AG09309 (cell line): ENCODE data around the gene LCNL1.
"Not testable (repeated sequence)": the region's sequence is repeated elsewhere in the genome, so short reads cannot be mapped to it uniquely, and the experiment has no call there.

Experiments
- DNase-seq: peaks from one replicate; pipeline ENCODE4 v3.0.0-alpha.2; 2010; ENCODE audit warnings: low read depth
- H3K4me3 ChIP-seq: 2 replicates; pipeline ENCODE4 v1.5.1; 2011; ENCODE audit warnings: mild to moderate bottlenecking, low read depth, low read length, moderate library complexity; ENCODE audit not compliant: control insufficient read depth
- TF ChIP-seq, protein P1 (sequence below): IDR thresholded peaks from 2 replicates; pipeline ENCODE4 v1.5.1; 2011; ENCODE audit warnings: mild to moderate bottlenecking, low read depth, low read length, inconsistent platforms; ENCODE audit not compliant: insufficient read depth, control insufficient read depth; ENCODE audit errors: missing control alignments

Gene LCNL1

DNA sequence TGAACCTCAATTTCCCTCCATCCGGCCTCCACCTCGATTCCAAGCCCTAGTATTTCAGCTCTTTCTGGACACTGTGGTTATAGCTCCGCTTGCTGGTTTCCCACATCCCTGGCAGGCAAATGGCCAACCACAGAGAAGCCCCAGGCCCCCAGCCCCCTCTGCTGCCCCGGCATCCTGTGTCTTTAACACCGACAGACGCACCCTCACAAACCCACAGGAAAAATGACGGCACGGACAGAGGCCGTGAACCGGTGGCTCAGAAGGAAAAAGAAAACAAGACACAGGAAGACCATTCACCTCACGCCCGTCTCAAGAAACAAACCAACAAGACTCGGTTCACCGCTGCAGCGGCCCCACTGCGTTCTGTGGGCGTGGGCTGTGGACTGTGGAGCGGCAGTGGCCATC is 15.0 kb downstream of the LCNL1 start:
- TF ChIP-seq, protein P1, sequence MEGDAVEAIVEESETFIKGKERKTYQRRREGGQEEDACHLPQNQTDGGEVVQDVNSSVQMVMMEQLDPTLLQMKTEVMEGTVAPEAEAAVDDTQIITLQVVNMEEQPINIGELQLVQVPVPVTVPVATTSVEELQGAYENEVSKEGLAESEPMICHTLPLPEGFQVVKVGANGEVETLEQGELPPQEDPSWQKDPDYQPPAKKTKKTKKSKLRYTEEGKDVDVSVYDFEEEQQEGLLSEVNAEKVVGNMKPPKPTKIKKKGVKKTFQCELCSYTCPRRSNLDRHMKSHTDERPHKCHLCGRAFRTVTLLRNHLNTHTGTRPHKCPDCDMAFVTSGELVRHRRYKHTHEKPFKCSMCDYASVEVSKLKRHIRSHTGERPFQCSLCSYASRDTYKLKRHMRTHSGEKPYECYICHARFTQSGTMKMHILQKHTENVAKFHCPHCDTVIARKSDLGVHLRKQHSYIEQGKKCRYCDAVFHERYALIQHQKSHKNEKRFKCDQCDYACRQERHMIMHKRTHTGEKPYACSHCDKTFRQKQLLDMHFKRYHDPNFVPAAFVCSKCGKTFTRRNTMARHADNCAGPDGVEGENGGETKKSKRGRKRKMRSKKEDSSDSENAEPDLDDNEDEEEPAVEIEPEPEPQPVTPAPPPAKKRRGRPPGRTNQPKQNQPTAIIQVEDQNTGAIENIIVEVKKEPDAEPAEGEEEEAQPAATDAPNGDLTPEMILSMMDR, result no peak
- no peak for DNase-seq
- no peak overlapping the region for H3K4me3 ChIP-seq

DNA sequence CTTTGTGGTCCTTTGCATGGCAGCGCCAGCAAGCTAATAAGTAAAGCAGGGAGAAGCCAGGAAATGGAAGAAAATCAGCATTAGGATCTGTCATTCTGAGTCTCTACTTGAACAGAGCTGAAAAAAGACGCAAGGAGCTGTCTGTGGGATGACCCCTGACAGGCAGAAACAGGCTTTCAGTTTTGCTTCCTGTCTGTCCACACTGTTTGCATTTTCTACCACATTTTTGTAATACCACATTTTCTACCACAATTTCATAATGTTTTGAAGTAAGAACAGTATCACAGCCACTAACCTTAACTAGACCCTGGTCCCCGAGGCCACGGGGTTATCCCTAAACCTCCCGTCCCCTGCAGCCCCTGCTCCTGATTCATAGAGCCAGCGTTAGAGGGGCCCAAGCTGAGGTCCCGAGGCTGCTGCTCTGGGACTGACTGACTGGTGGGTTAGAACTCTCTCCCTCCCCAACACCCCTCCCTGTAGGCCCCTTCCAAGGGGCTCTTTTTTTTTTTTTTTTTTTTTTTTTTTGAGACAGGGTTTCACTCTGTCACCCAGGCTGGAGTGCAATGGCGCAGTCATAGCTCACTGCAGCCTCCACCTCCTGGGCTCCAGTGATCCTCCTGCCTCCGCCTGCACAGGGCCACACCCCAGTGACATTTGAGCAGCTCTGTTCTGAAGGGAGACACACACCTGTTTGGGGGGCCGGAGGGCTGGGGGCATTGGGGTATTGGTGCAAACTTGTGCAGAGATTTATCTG is 17.6 kb downstream of the LCNL1 start:
- TF ChIP-seq, protein P1, result no peak
- peak; percentile 46 for DNase-seq
- H3K4me3 ChIP-seq, result no peak overlapping the region

DNA sequence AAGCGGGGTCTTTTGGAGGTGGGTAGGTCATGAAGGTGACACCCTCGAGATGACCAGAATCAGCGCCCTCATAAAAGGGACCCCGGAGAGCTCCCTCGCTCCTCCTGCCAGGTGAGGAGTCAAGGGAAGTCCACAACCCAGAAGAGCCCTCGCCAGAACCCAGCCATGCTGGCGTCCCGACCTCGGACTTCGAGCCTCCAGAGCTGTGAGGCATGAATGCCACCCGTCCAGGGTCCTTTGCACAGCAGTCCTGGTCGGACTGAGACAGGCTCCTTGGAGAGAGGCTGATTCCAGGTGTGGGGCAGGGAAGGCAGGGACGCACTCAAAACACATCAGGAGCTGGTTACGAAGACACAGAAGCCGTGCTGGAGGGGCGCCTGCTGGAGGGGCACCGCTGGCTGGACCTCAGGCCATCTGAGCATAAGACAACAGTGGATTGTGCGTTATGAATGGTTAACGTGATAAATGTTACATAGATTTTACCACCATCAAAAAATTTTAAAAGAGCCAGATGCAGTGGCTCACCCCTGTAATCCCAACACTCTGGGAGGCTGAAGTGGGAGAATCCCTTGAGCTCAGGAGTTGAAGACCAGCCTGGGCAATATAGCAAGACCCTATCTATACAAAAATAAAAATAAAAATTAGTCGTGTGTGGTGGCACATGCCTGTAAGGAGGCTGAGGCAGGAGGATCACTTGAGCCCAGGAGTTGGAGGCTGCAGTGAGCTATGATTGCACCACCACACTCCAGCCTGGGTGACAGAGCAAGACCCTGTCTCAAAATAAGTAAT is 19.3 kb downstream of the LCNL1 start:
- DNase-seq, result no peak
- no peak overlapping the region for H3K4me3 ChIP-seq
- TF ChIP-seq, protein P1, result no peak

DNA sequence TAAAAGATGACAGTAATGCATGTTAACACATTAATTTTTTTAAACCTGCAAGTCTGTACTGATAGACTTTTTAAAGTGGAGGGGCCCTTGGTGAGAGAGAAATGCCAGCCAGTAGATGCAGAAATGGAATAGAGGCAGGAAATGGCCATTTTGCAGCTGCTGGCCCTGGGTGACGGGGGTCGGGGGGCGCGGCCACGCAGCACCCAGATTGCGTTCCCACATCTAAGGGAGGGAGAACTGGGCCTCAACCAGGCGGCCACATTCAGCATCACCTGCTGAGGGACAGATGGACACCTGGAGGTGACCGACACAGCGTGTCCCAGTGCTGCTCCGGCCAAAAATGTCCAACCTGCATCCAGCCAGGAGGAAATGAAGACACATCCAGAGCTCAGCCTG is 19.9 kb downstream of the LCNL1 start:
- H3K4me3 ChIP-seq, result no peak overlapping the region
- no peak for DNase-seq
- TF ChIP-seq, protein P1, result no peak

DNA sequence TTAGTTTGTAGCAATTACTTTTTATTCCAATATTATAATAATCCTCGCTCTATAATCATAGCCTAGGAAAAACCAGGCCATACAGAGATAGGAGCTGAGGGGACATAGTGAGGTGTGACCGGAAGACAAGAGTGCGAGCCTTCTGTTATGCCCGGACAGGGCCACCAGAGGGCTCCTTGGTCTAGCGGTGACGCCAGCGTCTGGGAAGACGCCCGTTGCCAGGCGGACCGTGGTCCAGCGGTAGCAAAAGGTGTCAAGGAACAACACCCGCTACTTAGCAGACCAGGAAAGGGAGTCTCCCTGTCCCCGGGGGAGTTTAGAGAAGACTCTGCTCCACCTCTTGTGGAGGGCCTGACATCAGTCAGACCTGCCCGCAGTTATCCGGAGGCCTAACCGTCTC is 21.5 kb downstream of the LCNL1 start:
- H3K4me3 ChIP-seq, DNase-seq: not testable (repeated sequence)
- TF ChIP-seq, protein P1, result peak; percentile 47

DNA sequence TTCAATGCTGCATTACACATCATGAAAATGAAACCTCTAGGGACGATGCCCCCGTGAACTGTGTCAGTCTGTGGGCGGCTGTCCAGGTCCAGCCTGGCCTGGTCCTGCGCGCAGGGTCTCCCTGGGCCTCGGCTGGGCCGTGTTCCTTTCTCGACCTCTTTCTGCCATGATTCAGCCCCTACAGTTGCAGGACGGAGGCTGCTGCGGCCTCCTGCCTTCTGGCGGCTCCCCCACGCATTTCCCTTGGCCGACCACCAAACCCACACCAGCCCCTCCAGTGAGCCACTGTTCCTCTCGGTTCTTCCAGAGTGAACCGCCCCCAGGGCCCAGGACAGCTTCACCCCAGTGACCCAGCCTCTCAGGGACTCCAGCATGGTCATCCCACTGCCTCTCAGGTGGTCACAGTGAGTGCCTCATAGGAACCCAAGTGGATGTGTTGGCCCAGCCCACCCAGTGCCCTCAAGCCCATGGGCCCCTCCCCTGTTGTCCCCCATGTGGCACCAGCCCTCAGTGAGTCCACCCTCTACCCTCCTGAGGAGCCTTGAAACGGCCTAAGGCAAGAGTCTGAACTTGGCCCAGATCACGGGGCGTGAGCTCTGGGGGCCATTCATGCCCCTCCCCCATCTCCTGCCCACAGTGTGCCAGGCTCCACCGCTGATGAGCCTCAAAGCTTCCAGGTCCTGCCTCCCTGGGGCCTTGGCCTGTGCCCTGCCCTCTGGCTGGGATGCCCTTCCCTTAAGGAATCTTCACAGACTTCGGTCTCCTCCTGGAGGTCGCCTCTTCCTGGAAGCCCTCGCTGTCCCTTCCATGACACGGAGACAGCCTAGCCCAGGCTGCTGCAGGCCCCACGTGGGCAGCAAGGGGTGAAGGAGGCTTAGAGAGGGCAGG is 23.6 kb downstream of the LCNL1 start:
- H3K4me3 ChIP-seq, result no peak overlapping the region
- TF ChIP-seq, protein P1, result no peak
- DNase-seq, result no peak
